ENCODE results near the gene DSP. TPM values are rescaled to one million over a fixed set of nuclear protein-coding genes. Genes with fewer than 3 reads are reported as not detected.

The DSP gene
- total RNA-seq, 2 experiments from 2014 or later: 0.02 to 0.04 TPM

DNA sequence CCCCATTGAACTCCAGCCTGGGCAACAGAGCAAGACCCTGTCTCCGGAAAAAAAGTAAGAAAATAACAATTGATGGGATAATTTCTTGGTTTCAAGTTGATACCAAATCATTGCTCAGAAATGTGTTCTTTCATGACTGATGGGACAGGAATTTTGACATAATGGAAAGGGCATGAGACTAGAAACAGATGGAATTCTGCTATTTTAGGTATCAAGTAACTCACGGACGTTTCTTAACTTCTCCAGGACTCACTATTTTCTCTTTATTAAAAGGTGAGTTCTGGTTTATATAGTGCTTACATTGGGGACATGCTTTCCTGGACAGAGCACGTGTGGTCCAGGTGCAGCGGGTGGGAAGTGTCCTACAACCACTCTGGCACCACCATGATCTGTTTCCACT lies 6.0 kb upstream of the DSP start:
- CTCF ChIA-PET: no interaction called here

GRCh38 chr6:7537565-7538174 lies 3.8 kb upstream of the DSP start:
- POLR2A ChIA-PET: interaction anchor here (0.5 kb wide), 1 partner anchor 240 kb away, joined by 3 read pairs; no protein-coding TSS in a partner anchor

More for the DNA sequence above, 6.0 kb upstream of the DSP start:
- POLR2A ChIA-PET: no interaction called here

GRCh38 chr6:7538484-7538883 lies 3.0 kb upstream of the DSP start:
- ChIA-PET POLR2A (interaction anchor here (0.5 kb wide), 1 partner anchor 241 kb away, joined by 3 read pairs; no protein-coding TSS in a partner anchor), CTCF (no interaction called here)

More at GRCh38 chr6:7537565-7538174, 3.8 kb upstream of the DSP start:
- CTCF ChIA-PET: no interaction called here

- ChIA-PET CTCF (interaction anchor here (1.0 kb wide), 1 partner anchor 74 kb away, joined by 3 read pairs; no protein-coding TSS in a partner anchor), POLR2A (no interaction called here)
Measured at GRCh38 chr6:7540595-7540994, 876 bp upstream of the DSP start.

DNA sequence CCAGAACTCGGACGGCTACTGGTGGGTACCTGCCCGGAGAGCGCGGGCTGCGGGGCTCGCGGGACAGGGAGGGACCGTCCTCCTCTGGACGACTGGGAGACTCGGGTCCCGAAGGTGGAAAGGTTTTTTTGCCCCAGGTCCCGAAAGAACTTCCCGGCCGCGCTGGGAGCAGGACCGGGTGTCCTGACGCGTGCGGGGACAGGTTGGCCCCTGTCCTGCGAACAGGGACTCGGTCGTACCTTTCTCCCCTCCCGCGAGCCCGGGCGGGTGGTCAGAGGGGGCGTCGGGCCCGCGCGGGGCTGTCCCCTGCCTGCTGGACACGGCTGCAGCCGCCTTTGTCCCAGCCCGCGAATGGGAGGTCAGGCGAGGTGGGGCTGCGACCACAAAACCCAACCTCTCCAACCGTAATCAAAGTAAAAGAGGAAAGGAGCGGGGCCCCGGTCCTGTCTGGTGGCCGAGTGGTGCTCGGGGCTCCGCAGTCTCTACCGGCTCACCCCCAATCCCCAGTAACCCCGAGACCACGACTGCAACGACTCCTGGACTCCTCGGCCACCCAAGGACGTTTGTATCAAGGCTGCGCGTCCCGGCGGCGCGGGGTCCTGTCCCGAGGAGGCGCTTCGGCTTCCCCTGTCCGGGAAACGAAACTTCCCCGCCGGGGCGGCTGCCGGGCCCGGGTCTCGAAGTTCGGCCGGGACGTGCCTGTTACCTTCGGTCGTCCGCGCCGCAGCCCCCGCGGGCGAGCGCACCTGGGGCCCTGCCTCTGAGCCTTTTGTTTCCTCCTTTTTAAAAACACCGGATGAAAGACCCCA lies 798 bp downstream of the DSP start:
- POLR2A ChIA-PET: no interaction called here
- CTCF ChIA-PET: no interaction called here

- ChIA-PET POLR2A (no interaction called here), CTCF (no interaction called here)
Measured at GRCh38 chr6:7542874-7543624, 1.6 kb downstream of the DSP start.

DNA sequence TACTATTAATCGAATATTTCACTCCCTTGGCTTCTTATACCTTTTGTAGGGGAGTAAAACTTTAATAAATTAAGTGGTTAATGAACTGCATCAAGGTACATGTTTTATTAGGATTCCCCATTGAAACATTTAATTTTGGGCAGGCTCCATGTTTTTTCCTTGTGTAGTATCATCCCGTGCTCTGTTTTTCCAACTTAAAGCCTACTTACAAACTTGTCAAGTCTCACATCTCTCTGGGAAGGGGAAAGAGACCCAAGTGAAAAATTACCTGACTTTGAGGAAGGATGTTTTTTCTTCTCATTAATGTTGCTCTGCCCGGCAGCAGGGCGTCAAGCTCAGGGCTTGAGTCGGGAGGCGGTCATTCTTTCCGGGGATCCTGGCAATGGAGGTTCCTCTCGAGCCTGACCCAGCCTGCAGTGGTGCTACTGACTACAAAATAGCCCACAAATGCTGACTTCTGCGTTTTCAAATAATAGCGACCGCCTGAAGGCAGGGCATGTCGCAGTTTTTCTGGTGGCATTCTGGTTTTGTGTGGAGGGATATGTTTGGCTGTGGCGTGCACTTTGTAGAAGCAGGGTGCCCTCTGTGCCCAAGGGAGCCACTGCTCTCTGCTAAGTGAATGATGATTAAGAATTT lies 2.4 kb downstream of the DSP start:
- POLR2A ChIA-PET: no interaction called here
- CTCF ChIA-PET: no interaction called here

- POLR2A ChIA-PET: no interaction called here
- CTCF ChIA-PET: no interaction called here
Measured at GRCh38 chr6:7544597-7544996, 3.1 kb downstream of the DSP start.

GRCh38 chr6:7545316-7546019 lies 4.0 kb downstream of the DSP start:
- ChIA-PET CTCF (interaction anchor here (0.9 kb wide), 1 partner anchor 37 kb away, joined by 3 read pairs; no protein-coding TSS in a partner anchor), POLR2A (interaction anchor here (0.6 kb wide), 1 partner anchor 522 kb away, joined by 3 read pairs; no protein-coding TSS in a partner anchor)

GRCh38 chr6:7546020-7546369 lies 4.5 kb downstream of the DSP start:
- ChIA-PET CTCF (interaction anchor here (0.9 kb wide), 1 partner anchor 38 kb away, joined by 3 read pairs; no protein-coding TSS in a partner anchor), POLR2A (interaction anchor here (0.6 kb wide), 1 partner anchor 522 kb away, joined by 3 read pairs; no protein-coding TSS in a partner anchor)

DNA sequence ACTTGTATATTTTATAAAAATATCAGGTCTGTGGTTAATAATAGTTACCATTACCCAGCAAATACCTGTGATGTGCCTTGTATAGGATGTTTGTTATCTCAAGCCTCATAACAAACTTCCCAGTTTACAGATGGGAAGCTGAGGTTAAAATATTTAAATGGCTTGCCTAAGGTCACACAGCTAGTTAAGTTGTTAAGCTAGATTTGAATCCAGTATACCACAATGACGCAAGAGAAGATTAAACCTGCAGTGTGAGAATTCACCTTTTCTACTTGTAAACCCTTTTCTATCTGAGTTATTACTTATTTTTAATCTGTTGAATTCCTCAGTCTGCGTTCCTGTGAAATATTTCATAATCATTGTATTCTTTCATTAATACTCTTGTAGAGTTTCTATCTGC lies 4.9 kb downstream of the DSP start:
- CTCF ChIA-PET: interaction anchor here (0.9 kb wide), 1 partner anchor 38 kb away, joined by 3 read pairs; no protein-coding TSS in a partner anchor
- POLR2A ChIA-PET: interaction anchor here (0.6 kb wide), 1 partner anchor 521 kb away, joined by 3 read pairs; no protein-coding TSS in a partner anchor

DNA sequence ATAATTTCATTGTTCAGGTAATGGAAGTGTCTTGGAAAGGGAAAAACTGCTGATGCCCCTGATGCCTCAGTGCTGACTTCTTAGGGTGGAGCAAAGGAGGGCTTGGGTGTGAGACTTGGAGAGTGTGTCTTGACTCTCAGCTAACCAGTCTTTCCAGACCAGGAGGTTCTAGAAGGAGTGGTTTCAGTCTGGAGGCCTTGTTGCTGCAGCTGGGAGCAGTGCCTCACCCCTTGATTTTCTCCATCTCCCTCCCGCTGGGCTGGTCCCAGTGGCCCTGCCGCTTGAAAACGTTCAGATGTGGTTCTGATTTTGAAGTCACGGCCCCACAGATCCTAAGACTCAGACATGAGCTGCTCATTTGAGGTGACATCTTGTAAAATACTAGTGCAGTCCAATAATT lies 5.4 kb downstream of the DSP start:
- ChIA-PET POLR2A (no interaction called here), CTCF (no interaction called here)

- POLR2A ChIA-PET: no interaction called here
- CTCF ChIA-PET: no interaction called here
Measured at GRCh38 chr6:7547315-7547714, 5.8 kb downstream of the DSP start.

DNA sequence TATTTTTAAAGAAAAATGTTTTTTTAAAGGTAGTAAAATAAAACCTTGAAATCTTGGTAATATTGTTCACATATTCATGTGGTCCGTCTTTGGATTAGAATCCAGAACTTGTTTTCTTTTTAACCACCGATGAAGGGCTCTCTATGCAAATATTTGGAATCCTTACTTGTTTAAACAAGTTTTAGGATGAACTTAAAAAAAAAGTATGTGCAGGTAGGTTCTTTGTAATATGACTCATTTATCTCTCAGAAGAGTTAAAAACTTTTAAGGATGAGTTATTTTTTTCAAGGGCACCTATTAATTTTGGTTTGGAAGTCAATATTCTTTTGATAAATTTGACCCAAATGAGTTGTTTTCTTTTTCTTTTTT lies 8.9 kb downstream of the DSP start:
- ChIA-PET POLR2A (interaction anchor here (0.7 kb wide), 1 partner anchor 39 kb away, joined by 4 read pairs; no protein-coding TSS in a partner anchor), CTCF (no interaction called here)

DNA sequence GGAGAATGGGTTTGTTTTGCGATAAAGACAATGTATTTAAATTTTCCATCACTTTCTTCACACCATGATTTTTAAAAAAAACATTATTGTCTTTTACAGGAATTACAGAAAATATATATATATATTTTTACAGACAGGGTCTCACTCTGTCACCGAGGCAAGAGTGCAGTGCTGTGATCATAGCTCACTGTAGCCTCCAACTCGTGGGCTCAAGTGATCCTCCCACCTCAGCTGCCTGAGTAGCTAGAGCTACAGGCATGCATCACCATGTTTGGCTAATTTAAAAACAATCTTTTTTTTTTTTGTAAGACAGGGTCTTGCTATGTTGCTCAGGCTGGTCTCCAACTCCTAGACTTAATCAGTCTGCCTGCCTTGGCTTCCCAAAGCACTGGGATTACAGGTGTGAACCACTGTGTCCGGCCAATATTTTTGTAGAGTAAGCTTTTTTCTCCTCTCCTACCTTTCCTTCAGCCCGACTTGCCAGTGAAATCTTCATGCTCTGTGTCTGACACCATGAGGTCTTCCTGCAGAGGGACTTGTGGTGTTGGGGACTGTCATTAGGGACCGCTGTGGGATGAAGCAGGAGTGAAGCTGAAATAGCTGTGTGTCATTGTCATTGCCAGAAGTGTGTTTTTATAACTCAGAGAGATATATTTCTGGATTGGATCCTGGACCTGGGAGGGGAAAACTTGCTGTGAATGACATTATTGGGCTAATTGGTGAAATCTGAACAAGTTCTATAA lies 13.2 kb downstream of the DSP start:
- ChIA-PET POLR2A (no interaction called here), CTCF (no interaction called here)

DNA sequence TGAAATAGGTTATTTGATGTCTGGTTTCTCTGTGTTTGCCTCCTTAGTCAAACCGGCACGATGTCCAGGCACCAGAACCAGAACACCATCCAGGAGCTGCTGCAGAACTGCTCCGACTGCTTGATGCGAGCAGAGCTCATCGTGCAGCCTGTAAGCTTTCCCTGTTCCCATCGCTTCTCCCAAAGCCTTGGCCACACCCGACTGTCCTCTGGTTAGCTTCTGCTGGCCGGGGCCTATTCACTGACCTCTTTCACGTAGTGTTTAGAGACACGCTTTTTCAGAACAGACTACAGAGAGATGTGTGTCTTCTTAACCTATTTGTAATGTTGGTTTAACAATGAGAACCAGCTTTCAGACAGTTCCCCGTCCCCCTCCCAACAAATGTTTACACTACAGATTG lies 14.2 kb downstream of the DSP start:
- ChIA-PET CTCF (no interaction called here), POLR2A (no interaction called here)

DNA sequence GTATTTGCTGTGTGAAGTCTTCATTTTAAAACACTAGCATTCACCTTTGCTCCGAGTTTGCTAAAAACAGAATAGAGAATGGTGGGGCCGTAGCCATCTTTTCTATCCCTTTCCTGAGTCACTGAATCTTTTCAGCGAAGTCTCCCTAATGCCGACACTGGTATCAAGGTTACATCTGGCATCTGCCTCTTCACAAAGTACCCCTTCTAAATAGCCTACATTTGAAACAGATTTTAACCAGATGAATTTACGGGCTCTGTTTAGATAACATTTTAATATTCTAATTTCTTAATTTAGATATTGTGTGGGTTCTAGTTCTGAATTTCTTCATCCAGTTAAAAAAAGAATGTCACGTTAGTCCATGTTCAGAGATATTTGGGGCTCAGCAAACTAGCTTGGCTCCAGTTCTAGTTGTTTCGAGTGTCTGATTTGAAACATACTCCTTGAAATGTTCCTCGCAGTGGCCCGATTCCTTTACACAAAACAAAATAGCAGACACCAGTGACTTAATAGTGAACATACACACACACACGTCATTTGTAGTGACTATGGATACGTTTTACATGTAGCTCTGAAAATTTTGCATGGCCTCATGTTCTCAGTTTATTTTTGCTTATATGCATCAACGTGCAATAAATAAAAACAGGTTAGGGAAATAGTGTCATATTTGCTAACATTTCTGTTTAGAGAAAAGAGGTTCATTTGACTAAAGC lies 15.1 kb downstream of the DSP start:
- ChIA-PET POLR2A (no interaction called here), CTCF (no interaction called here)

DNA sequence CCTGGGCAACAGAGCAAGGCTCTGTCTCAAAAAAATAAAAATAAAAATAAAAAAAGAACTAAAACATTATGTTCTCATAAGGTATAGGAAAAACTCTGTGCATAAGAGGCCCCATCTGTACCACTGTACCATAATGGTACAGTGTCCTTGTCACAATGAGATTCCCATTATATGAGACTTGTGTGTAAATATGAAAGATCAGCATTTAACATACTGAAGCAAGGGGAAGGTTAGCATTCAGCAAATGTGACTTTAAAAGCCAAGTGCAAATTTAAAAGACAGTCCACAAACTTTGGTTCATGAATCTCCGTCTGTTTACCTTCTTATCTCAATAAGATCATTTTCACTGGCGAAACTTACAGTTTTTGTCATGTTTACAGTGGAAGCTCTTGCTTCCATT lies 16.2 kb downstream of the DSP start:
- ChIA-PET POLR2A (no interaction called here), CTCF (no interaction called here)
